Common myeloid progenitor, CD34-positive (primary cell): ENCODE data around the gene ZNFX1.

ENCODE experiments used
- CTCF ChIA-PET: fragments of 350-600 bp; sonication (Branson Sonifier 250); formaldehyde crosslinking; loops from one replicate; lab custom pipeline; 2021; ENCODE audit warnings: antibody characterized with exemption; lab: Charles Lee
- POLR2A ChIA-PET: fragments of 350-600 bp; sonication (Branson Sonifier 250); formaldehyde crosslinking; loops from one replicate; lab custom pipeline; 2021; ENCODE audit warnings: antibody characterized with exemption; lab: Charles Lee
- DNase-seq, 3 donors: peaks; one replicate each; pipeline versions ENCODE4 v3.0.0 to v3.0.0-alpha.2; 2013
- H3K27ac ChIP-seq, 2 experiments: 1 replicate in 1 of 2; 2 replicates in 1 of 2; pipeline ENCODE4 v1.7.0; 2013; ENCODE audit warnings: inconsistent platforms in 2 of 2, low read length in 2 of 2, mild to moderate bottlenecking in 2 of 2, low read depth in 1 of 2, moderate library complexity in 1 of 2; ENCODE audit not compliant: severe bottlenecking in 2 of 2, insufficient read depth in 1 of 2, poor library complexity in 1 of 2
- H3K27me3 ChIP-seq, 5 experiments: replicated peaks in 2 of 5; 1 replicate in 3 of 5; 2 replicates in 2 of 5; pipeline versions ENCODE4 v1.6.1 to v1.7.0; 2013; ENCODE audit warnings: low read length in 4 of 5, mild to moderate bottlenecking in 2 of 5, moderate library complexity in 2 of 5, inconsistent platforms in 1 of 5; ENCODE audit not compliant: insufficient read depth in 5 of 5, control insufficient read depth in 4 of 5
- H3K36me3 ChIP-seq, 4 experiments: 1 replicate in 2 of 4; 2 replicates in 2 of 4; pipeline versions ENCODE4 v1.6.1 to v1.7.0; 2013; ENCODE audit warnings: low read length in 3 of 4, control low read depth in 1 of 4, mild to moderate bottlenecking in 1 of 4; ENCODE audit not compliant: control insufficient read depth in 4 of 4, insufficient read depth in 4 of 4
- H3K4me1 ChIP-seq, 4 experiments: 1 replicate in 3 of 4; 2 replicates in 1 of 4; pipeline versions ENCODE4 v1.6.1 to v1.7.1; 2013; ENCODE audit warnings: low read length in 3 of 4, mild to moderate bottlenecking in 3 of 4, control low read depth in 1 of 4, inconsistent platforms in 1 of 4, moderate library complexity in 1 of 4; ENCODE audit not compliant: control insufficient read depth in 4 of 4, insufficient read depth in 4 of 4; ENCODE audit errors: control extremely low read depth in 1 of 4
- H3K4me3 ChIP-seq, 7 experiments: 1 replicate in 4 of 7; 2 replicates in 3 of 7; pipeline versions ENCODE4 v1.5.1 to v1.7.0; 2013; ENCODE audit warnings: mild to moderate bottlenecking in 7 of 7, low read length in 6 of 7, moderate library complexity in 6 of 7, inconsistent platforms in 2 of 7, low read depth in 2 of 7, control low read depth in 1 of 7; ENCODE audit not compliant: insufficient read depth in 4 of 7, control insufficient read depth in 1 of 7; ENCODE audit errors: extremely low read depth in 1 of 7
- H3K9me3 ChIP-seq, 5 experiments: 1 replicate in 4 of 5; 2 replicates in 1 of 5; pipeline versions ENCODE4 v1.6.1 to v1.7.1; 2013; ENCODE audit warnings: low read length in 4 of 5, mild to moderate bottlenecking in 2 of 5, inconsistent platforms in 1 of 5, low read depth in 1 of 5, moderate library complexity in 1 of 5; ENCODE audit not compliant: control insufficient read depth in 4 of 5, insufficient read depth in 2 of 5; ENCODE audit errors: control extremely low read depth in 1 of 5
- WGBS: methylation state at CpG from one replicate; pipeline ENCODE4 v1.1.5; 2013; ENCODE audit not compliant: insufficient coverage; 5-methylcytosine and 5-hydroxymethylcytosine counted together

Gene ZNFX1

DNA sequence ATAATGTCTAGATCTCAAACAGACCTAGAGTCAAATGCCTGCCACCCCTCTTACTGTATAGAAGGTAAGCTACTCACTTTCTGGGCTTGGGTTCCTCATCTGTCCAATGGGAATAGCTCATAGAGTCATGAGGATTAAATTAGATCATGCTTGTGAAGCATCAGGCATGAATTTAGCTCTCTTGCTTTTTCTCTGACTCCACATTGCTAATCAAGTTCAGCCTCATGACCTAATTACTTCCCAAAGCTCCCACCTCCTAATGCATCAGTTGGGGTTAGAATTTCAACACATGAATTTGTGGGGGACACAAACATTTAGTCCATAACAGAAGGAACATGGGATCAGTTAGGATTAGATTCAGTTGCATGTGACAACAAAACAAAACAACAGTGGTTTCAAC, 63.3 kb downstream of the ZNFX1 start:
- no peak overlapping the region for H3K4me3 ChIP-seq
- H3K9me3 ChIP-seq, result peaks cover 0 to 10% (median 4%) of the 10 kb centered on the region in 5 experiments
- H3K36me3 ChIP-seq, result no peaks in the 10 kb centered on the region
- no peak for DNase-seq
- no peak overlapping the region for H3K27ac ChIP-seq
- peaks cover 0 to 11% (median 8%) of the 10 kb centered on the region in 4 experiments for H3K4me1 ChIP-seq
- no peaks in the 10 kb centered on the region for H3K27me3 ChIP-seq
- CTCF ChIA-PET, result interaction anchor here (1.1 to 9.4 kb wide), 3 partner anchors 34 to 85 kb away, joined by 3 to 104 read pairs (median 21); no protein-coding TSS in a partner anchor
- POLR2A ChIA-PET, result no interaction called here

DNA sequence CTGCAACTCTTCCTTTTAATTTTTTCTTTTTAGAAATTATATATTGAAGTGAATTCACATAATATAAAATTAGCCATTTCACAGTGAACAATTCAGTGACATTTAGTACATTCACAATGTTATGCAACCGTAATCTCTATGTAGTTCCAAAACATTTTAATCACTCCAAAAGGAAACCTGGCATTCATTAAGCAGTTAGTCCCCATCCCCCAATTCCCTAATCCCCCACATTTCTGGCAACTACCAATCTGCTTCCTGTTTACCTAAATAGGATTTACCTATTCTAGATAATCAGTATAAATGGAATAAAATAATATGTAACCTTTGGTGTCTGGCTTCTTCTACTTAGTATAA, 67.1 kb downstream of the ZNFX1 start:
- H3K4me1 ChIP-seq, result no peaks in the 10 kb centered on the region
- ChIA-PET POLR2A (no interaction called here), CTCF (interaction anchor here (1.2 kb wide), 1 partner anchor 78 kb away, joined by 4 read pairs; no protein-coding TSS in a partner anchor)
- no peaks in the 10 kb centered on the region for H3K27me3 ChIP-seq
- H3K36me3 ChIP-seq, result no peaks in the 10 kb centered on the region
- no peak overlapping the region for H3K4me3 ChIP-seq
- no peak overlapping the region for H3K27ac ChIP-seq
- WGBS, result 100% methylated on average over 1 of the region's 1 CpG
- H3K9me3 ChIP-seq, result peaks cover 0 to 10% (median 4%) of the 10 kb centered on the region in 5 experiments
- no peak for DNase-seq

- H3K9me3 ChIP-seq, result peaks cover 0 to 10% (median 4%) of the 10 kb centered on the region in 5 experiments
- H3K4me3 ChIP-seq, result no peak overlapping the region
- no peaks in the 10 kb centered on the region for H3K36me3 ChIP-seq
- no peaks in the 10 kb centered on the region for H3K4me1 ChIP-seq
- no CpG with 5 or more reads among the region's 1 CpG for WGBS
- ChIA-PET CTCF (interaction anchor here (0.8 to 1.2 kb wide), 2 partner anchors 10 to 77 kb away, joined by 3 to 4 read pairs; no protein-coding TSS in a partner anchor), POLR2A (no interaction called here)
- H3K27me3 ChIP-seq, result no peaks in the 10 kb centered on the region
- DNase-seq, result no peak
- H3K27ac ChIP-seq, result no peak overlapping the region
Observed at GRCh38 chr20:49210101-49210756, 67.6 kb downstream of the ZNFX1 start.

- ChIA-PET POLR2A (no interaction called here), CTCF (interaction anchor here (1.0 to 2.2 kb wide), 5 partner anchors 9 to 74 kb away, joined by 4 to 10 read pairs (median 6); no protein-coding TSS in a partner anchor)
- H3K36me3 ChIP-seq, result no peaks in the 10 kb centered on the region
- DNase-seq, result peak in 2 of 3 donors; percentile 31 to 34
- H3K4me1 ChIP-seq, result no peaks in the 10 kb centered on the region
- H3K9me3 ChIP-seq, result peaks cover 0 to 10% (median 4%) of the 10 kb centered on the region in 5 experiments
- no peak overlapping the region for H3K27ac ChIP-seq
- H3K27me3 ChIP-seq, result no peaks in the 10 kb centered on the region
- WGBS, result 99% methylated on average over 5 of the region's 6 CpGs
- H3K4me3 ChIP-seq, result no peak overlapping the region
Observed at GRCh38 chr20:49207076-49207475, 70.8 kb downstream of the ZNFX1 start.

DNA sequence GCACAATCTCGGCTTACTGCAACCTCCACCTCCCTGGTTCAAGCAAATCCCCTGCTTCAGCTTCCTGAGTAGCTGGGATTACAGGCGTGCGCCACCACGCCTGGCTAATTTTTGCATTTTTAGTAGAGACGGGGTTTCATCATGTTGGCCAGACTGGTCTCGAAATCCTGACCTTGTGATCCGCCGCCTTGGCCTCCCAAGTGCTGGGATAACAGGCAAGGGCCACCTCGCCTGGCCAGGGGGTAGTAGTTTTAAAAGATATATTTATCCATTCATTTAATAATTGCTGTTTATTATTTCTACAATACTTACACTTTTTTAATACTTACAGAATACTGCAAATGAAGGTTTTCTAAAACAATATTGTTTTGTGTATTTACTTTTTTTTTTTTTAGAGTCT, 74.1 kb downstream of the ZNFX1 start:
- CTCF ChIA-PET, result no interaction called here

DNA sequence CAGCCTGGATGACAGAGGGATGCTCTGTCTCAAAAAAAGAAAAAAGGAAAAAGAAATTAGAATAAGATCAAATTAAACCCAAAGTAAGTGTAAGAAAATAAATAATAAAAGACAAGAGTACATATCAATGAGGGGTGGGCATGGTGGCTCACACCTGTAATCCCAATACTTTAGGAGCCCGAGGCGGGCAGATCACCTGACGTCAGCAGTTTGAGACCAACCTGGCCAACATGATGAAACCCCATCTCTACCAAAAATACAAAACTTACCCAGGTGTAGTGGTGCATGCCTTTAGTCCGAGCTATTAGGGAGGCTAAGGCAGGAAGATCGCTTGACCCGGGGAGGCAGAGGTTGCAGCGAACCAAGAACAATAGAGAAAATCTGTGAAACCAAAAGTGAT, 74.8 kb downstream of the ZNFX1 start:
- Histone ChIP-seq H3K4me3 (no peak overlapping the region), H3K27me3 (no peaks in the 10 kb centered on the region), H3K4me1 (no peaks in the 10 kb centered on the region), H3K9me3 (no peaks in the 10 kb centered on the region), H3K27ac (no peak overlapping the region), H3K36me3 (no peaks in the 10 kb centered on the region)
- DNase-seq, result no peak
- ChIA-PET CTCF (interaction anchor here (0.7 kb wide), 1 partner anchor 51 kb away, joined by 3 read pairs; no protein-coding TSS in a partner anchor), POLR2A (interaction anchor here (0.6 kb wide), 1 partner anchor 38 kb away, joined by 5 read pairs; no protein-coding TSS in a partner anchor)
- WGBS, result 100% methylated on average over 5 of the region's 7 CpGs

More for the DNA sequence above, 74.1 kb downstream of the ZNFX1 start:
- Histone ChIP-seq H3K27ac (no peak overlapping the region), H3K9me3 (no peaks in the 10 kb centered on the region), H3K4me3 (no peak overlapping the region), H3K27me3 (no peaks in the 10 kb centered on the region), H3K36me3 (no peaks in the 10 kb centered on the region), H3K4me1 (no peaks in the 10 kb centered on the region)
- POLR2A ChIA-PET, result no interaction called here
- no peak for DNase-seq
- 100% methylated on average over 5 of the region's 9 CpGs for WGBS

GRCh38 chr20:49199729-49200293, 78.0 kb downstream of the ZNFX1 start:
- H3K4me3 ChIP-seq, result no peak overlapping the region
- H3K4me1 ChIP-seq, result no peaks in the 10 kb centered on the region
- H3K9me3 ChIP-seq, result no peaks in the 10 kb centered on the region
- no peaks in the 10 kb centered on the region for H3K36me3 ChIP-seq
- no peaks in the 10 kb centered on the region for H3K27me3 ChIP-seq
- ChIA-PET CTCF (interaction anchor here (1.6 to 1.7 kb wide), 2 partner anchors 48 to 67 kb away, joined by 3 to 5 read pairs; no protein-coding TSS in a partner anchor), POLR2A (no interaction called here)
- H3K27ac ChIP-seq, result no peak overlapping the region
- 94% methylated on average over 4 of the region's 4 CpGs for WGBS
- DNase-seq, result no peak
